GOT3 (cell line): ENCODE measurements around the gene IPO11.
A peak's percentile ranks its signal among the peaks of the same experiment; 100 is the strongest.

Source experiments
- DNase-seq: peaks from one replicate; lab custom pipeline; 2025; ENCODE audit warnings: mixed read lengths; lab: John Stamatoyannopoulos, UW

The IPO11 gene

GRCh38 chr5:62412549-62413329, at the start of gene IPO11:
Gene IPO11 (plus strand): TSS chr5:62412763. CDS start chr5:62437280, 24,517 bp downstream.
- DNase-seq: peak; percentile 91

- no peak for DNase-seq
These were observed 43.5 kb upstream of the IPO11 start for GRCh38 chr5:62369039-62369438.

- DNase-seq: no peak
These were observed 41.2 kb upstream of the IPO11 start for GRCh38 chr5:62371409-62371808.

GRCh38 chr5:62372600-62372999, 40.0 kb upstream of the IPO11 start:
- DNase-seq: no peak

- DNase-seq: no peak
These were observed 39.2 kb upstream of the IPO11 start for GRCh38 chr5:62373382-62373781.

- no peak for DNase-seq
These were observed 38.5 kb upstream of the IPO11 start for GRCh38 chr5:62374090-62374489.

- DNase-seq: no peak
These were observed 36.9 kb upstream of the IPO11 start for GRCh38 chr5:62375627-62376026.

- no peak for DNase-seq
These were observed 36.5 kb upstream of the IPO11 start for GRCh38 chr5:62376064-62376463.

GRCh38 chr5:62385131-62385530, 27.4 kb upstream of the IPO11 start:
- no peak for DNase-seq

- DNase-seq: no peak
These were observed 26.7 kb upstream of the IPO11 start for GRCh38 chr5:62385816-62386400.

GRCh38 chr5:62386824-62387223, 25.7 kb upstream of the IPO11 start:
- DNase-seq: no peak

GRCh38 chr5:62395210-62395950, 17.2 kb upstream of the IPO11 start:
- DNase-seq: no peak

GRCh38 chr5:62403411-62404250, 8.9 kb upstream of the IPO11 start, which contains the start of gene DIMT1:
Gene DIMT1 (minus strand): TSS chr5:62403905. CDS start chr5:62403772, 133 bp downstream.
- DNase-seq: peak; percentile 87

- no peak for DNase-seq
These were observed 1.1 kb downstream of the IPO11 start for GRCh38 chr5:62413711-62414110.

- no peak for DNase-seq
These were observed 6.0 kb downstream of the IPO11 start for GRCh38 chr5:62418462-62419076.

GRCh38 chr5:62419609-62420008, 7.0 kb downstream of the IPO11 start:
- DNase-seq: no peak

- DNase-seq: no peak
These were observed 8.9 kb downstream of the IPO11 start for GRCh38 chr5:62421414-62421813.

GRCh38 chr5:62424763-62425162, 12.2 kb downstream of the IPO11 start:
- no peak for DNase-seq

- no peak for DNase-seq
These were observed 19.4 kb downstream of the IPO11 start for GRCh38 chr5:62431735-62432620.

- DNase-seq: no peak
These were observed 20.1 kb downstream of the IPO11 start for GRCh38 chr5:62432621-62433064.
